HG03196 (cell line): Measurements from ENCODE around the gene HDAC9.

Source experiments
- ATAC-seq: cut with Tn5 transposase; IDR thresholded peaks from one replicate; pipeline ENCODE4 v1.9.1; 2021; ENCODE audit not compliant: unreplicated experiment

Gene HDAC9

DNA sequence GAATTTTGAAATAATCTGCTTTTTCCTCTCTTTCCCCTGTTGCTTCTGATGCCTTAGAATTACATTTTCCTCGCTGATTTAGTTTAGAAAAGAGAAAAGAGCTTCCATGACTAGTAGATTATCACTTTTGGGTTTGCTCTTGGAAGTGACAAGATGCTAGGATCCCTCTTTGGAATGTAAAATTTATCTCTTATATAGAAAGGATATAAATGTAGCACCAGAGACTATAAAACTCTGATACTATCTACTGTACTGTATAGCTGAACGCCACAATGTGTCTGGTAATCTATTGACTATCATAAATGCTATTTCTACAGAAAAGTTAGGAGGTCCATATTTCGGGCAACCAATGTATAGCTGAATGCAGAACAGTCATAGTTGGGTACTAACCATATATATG, 1.1 kb upstream of the HDAC9 start:
- ATAC-seq: no peak

DNA sequence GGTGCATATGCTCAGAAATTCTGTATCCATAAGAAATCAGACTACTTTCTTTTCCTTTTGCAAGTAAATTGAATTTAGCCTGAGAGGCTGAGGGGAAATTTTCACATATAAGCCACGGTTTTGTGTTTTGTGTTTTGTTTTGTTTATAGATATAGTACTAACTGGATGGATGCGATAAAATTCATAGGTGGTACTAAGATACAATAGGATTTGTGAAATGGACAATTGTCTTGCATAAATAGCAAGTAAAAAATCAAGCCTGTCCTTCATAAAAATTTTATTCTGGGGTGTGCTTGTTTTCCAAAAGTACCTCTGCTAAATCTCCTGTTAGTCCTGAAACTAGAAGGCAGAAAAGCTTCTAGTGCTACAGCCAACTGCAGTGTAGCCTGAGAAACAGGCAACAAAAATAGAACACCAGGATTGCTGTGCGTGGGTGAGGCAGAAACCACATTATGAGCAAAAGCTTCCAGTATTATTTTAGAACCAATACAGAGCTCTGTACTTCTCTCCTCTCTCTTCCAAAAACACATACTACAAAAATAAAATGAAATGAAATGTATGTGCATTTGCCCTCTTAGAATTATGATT, 634 bp upstream of the HDAC9 start:
- ATAC-seq: peak; percentile 32

DNA sequence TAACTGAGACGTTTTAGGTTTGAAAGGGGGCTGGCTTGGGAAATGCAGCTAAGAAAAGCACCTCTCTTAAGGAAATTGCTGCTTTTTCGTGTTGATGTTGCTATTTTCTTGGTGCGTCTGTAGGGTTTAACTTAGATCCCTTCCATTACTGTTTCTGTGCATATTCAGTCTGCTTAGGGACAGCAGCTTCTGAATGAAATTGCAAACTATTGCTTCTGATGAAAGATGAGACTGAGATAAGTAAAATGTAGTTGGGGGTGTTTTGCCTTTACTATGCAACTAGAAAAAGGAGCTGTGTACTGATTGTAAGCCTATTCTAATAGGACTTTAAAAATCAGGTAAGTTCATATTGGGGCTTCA, 772 bp downstream of the HDAC9 start:
- ATAC-seq: peak; percentile 11

DNA sequence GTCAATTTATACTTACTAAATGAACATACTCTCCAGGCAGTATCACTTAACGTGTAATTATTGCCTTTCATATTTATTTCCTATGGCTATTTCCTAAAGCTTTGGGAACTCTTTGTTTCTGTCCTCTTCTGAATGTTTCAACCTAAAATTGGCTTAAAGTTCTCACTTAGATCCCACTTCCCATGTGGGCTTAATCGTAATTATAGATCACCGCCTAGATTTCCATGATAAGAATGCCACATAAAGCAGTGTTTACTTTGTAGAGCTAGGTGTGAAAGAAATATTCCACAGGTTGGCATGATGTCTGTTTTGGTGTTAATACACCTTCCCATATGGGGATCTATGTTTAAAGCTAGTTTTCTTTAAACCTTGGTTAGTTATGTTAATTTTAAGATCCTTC, 1.5 kb downstream of the HDAC9 start:
- no peak for ATAC-seq

DNA sequence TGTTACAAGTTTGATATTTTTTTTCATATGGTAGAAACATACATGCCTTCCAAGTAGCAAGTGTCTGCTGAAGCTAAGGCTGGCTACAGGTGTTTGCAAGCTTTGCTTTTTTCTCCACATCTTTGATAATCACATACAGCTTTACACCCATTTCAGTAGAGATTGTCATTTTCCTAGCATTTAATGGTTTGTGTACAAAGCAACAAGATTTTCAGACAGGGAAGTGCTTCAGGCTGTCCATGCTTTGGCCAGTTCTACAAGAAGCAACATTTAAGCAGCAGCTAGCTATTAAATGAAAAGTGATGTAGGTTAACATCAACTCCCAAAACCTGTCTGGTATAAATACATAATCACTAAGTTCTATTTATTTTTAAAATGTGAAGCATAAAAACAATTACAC, 2.3 kb downstream of the HDAC9 start:
- ATAC-seq: no peak

DNA sequence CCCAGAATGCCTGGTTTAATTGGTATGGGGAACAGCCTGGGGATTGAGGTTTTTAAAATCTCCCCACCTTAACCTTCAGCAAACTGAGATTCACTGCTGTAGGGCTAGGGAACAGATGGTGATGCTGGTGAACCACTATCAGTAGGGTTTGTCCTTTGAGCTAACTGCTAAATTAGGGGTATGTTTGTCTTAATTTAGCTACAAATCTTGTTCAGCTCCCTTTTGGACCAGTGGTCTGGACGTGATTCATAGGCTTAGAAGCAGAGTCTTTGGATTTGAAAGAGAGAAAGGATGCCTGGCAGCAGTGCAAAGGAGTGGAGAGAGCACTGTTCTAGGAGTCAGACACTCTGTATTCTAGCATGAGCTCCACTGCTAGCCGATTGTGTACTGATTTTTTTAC, 2.8 kb downstream of the HDAC9 start:
- ATAC-seq: no peak

DNA sequence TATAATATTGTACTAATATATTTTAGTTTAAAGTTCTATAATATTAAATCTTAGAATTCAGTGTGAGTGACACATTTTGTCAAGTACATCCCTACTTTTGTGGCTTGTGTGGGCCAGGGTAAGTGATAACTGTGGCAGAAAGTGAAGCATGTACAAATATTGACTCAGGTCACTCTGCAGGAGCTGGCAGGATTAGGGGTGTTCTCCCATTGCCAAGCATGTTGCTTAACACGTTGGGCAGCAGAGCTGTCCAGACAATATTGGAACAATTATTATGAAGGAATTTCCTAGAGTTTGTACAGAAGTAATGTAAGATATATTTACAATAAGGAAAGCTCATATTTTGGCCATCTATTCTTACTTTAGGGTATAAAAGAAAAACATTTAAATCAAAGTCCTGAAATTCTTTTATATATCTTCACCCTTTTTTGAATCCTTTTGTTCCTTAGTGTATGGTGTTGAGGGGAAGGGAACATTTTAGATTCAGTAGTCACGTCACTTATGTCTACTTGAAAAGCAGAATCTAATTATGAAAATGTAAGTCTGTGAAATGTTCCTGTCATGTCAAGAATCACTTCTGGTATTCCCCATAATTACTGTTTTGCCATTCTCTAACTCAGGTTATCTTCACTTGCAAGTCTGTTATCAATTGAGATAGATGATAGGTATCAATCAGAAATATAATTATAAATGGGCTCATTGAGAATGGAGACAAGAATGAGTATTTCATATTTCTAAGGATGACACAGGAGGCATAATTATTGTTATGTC, 4.0 kb downstream of the HDAC9 start:
- ATAC-seq: no peak

DNA sequence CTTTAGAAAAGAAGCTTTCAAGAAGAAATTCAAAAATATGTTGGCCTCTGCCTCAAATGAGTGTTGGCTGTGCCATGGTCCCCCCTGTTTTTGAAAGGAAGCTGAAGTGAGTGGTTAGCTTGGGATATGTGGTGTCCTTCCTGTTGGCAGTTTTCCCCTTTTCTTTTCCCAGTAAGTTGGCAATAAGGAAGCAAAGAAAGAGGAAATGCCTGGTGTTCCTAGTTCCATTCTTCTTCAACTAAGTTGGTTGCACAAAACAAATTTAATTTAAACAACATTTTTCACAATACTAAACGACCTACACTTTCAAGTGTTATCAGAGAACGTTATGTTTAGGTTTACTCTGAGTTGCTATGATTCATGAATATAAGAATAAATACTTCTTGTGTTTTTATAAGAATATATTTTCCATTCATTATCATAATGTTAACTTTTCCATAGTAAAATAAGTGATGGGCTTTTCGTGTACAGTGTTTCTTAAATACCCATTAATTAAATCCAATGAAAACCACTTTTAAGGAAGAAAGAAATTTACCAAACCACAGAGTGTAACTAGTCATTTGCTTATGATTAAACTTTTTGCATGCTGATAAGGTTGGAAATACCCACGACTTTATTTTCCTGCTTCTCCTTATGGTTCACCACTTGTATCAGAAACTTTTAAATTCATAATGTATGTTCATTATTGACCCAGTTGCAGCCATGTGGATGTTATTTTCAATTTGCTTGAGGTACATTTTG, 7.7 kb downstream of the HDAC9 start:
- no peak for ATAC-seq

DNA sequence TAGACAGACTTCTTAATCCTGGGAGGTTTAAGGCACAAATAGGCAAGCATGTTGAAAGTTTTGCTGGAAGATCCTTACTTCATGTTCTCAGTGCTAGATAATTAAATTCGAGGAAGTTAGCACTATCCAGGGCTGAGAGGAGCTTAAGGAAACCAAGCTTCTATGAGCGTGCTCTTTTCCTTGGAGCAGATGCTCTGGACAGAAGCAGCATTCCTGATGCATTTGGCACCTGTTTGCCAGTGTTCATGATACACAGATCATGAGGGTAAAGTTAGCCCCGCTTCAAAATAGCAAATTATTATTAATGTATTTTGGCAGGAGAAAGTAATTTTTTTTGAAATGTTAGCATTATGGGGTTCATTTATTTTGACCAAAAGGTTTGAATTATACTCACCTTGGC, 9.4 kb downstream of the HDAC9 start:
- ATAC-seq: no peak

DNA sequence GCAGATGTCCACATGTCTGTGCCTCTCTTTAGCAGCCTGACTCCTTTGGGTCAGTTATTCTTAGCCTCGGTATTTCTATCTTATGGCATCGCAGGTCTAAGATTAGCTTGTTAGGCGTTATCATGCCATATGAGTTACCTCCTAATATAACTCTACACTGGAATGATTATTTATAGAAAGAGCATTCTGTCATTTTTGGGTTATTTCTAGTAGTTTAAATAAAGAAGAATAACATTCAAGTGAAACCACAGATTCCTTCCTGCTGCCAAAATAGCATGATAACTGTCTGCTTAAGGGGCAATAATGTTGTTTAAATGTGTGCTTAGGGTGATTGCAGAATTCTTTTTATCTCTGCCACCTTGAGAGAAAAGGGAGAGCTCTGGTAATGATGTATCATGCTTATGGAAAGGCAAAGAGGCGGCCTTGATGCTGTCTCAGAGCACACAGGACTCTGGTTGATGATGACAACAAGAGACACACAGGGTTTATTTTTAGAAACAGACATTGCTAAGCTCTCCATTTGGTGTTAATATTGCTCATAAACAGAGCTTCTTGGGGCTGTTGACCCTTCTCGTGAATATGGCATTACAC, 10.4 kb downstream of the HDAC9 start:
- peak; percentile 45 for ATAC-seq

DNA sequence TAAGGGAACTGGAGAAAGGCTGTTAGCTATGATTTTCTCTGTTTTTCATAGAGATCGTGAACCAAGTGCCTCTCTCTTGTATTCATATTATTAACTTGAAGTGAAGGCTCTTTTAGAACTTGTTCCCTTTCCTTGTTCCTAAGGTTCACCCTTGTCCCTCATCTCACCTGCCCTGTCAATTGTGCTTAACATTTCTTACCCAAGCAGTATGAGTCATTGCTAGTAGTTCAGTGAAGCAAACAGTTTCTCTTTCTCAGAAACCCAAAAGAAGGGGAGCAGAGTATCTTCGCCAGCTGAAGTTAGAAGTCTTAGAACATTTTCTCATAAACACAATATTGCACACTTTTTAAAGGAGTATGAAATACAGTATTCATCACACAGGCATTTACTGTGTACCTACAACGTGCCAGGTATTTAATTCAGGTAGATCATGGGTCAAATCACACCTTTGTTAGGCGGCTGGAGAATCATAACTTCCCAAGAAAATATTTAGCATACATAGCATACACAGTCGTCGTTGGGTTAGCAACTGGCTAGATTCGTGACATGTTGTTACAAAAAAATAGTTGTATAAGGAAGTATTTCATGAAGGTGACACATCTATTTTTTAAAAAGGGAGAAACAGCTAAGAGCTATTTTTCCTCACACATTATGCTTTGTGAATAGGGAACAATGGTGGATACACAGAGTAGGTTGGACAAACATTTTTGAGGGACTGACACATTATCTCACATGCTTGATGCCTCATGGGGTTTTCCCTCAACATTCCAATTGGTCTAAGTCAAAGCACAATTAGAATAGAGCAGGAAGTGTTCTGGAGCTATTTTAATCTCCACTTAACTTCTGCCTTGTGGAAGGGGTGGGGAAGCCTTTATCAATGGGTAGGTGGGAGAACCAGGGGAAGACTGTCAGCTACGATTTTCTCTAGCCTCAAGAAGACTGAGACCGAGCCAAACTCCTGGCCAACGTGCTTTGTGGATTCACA, 13.2 kb downstream of the HDAC9 start:
- ATAC-seq: peak; percentile 89

DNA sequence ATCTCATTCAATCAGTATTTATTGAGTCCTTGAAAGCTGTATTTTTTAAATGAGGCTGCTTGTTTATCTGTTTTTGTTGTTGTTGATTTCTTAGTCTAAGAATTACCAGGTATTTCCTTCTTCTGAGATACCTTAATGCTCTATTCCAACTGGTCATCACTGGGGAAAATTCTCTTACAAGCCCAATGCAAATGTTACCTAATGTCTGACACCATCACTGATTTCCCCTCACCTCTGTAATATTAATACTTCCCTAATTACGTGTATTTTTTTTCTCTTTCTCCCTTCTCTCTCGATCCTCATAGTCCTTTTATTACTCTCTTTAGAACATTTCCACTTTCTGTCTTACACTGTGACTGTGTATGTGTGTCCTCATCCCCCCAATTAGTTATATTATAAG, 13.9 kb downstream of the HDAC9 start:
- no peak for ATAC-seq

DNA sequence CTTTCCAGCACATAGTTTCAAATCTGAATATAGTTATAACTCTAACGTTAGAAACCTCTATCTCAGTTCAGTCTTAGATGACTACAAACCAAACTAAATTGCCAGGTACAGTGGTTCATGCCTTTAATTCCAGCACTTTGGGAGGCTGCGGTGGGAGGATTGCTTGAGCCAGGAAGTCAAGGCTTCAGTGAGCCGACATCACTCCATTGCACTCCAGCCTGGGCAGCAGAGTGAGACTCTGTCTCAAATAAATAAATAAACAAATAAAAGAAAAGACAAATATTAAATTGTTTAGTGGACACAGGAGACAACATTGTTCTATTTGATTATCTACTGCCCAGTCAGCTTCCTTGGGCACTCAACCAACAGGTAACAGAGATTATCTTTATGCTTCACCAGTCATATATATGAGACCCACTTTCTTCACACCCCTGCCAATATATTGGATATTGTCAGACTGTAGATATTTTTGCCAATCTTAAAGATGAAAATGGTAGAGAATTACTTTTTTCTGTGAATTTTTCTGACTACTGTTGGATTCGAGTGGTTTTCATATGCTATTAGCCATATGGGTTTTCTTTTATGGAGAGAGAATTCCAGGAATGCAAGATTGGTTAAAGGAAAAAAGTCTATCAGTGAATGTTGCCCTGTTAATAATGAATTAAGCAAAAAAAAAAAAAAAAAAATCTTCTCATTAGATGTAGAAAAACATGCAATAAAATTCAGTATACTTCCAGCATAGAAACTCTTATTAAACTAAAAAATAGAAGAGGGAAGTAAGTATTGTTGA, 16.0 kb downstream of the HDAC9 start:
- ATAC-seq: no peak

DNA sequence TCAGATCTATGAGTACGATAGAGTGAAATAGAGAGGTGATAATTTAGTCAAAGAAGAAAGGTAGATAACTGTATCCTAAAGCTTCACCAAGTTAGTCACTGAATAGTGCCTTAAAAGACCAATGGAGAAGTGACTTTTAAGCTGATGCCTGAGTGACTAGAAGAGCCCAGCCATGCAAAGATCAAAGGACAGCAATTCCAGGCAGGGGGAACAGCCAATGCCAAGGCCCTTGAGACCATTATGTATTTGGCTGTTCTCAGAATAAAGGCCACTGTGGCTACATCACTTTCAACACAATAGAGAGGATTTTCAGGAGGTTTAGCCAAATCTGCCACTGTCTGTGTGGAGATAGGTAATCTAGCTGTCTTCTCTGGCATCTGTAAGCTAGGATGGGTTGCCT, 17.8 kb downstream of the HDAC9 start:
- ATAC-seq: no peak

DNA sequence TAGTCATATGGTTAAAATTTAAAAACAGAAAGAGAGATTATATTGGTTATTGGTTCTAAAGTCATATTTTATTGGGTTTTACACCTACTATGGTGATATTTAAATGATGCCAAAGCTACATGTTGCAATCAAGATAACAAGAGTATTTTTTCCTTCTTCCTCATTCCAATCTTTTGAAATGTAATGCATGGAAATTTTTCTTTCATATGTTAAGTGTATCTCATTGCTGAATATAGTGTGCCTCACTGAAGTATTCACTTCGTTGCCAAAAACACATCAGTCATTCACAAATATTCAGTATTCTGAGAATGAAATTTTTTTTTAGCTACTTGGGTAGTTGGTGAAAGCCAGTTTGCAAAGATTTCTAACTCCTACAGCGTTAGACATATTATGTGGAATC, 19.5 kb downstream of the HDAC9 start:
- no peak for ATAC-seq

DNA sequence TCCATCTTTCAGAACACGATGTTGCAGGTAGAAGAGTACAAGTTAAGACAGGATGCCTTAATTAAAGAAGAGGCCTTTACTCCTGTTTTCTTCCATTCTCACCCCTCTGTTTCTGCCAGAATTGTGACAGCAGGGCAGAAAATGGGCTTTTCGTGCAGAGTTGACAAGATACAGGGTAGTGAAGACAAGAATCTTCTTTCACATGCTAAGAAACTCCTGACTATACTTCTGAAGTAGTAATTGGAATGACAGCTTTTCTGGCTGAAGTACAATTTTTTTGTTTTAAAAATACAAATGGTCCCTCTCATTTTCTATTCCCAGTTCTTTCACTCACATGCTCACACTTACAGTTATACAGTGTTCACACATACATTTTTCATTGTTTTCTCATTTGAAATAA, 22.1 kb downstream of the HDAC9 start:
- ATAC-seq: no peak

DNA sequence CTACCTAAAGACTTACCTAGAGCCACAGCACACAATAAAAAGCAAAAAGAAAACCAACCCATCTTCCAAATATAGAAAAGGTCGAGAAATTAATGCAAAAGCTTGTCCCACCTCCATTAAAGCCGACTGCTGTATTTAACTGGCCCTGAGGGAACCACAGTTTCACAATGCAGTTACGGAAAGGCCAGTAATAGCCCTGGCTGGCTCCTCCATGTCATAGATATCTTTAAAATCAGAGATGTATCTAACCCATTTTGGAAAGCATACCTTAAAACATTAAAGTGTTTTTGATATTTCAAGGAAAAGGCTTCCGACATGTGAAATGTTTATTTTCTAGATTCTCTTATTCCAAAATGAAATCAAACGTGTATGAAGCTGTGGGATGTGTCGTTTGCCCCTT, 23.0 kb downstream of the HDAC9 start:
- no peak for ATAC-seq

DNA sequence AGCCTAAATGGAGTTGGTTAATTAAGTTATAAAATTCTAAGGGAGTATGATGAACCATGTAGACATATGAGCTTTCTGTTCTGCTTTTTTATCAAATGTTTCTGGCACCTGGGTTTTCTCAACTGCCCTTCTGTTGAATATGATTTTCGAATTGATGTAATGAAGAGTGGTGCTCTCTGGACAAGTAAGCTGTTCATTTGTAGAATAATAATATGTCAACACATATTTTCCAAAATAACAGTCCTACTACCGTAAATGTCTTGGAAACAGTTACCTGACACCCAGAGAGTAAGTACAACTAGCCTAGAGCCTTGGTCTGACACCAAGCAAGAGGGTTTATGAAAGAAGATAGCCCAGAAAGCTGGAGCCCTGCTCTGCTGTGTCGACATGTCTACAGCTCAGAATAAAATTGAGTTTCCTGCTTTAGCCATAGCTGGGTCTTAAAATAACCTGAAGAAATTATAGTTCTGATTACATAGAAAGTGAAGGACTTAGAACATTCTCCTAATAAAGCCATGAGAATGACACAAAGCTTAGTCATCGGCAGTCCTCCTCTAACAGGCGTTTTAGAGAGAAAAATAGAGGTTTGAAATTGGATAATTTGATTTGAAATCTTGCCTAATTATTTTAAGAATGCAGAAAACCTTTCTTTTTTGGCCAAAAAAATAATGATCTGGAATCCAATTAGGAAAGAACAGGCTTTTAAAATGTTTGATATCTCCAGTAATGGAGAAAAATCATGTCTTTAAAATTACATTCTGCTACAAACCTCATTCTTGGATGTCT, 25.1 kb downstream of the HDAC9 start:
- peak; percentile 51 for ATAC-seq

DNA sequence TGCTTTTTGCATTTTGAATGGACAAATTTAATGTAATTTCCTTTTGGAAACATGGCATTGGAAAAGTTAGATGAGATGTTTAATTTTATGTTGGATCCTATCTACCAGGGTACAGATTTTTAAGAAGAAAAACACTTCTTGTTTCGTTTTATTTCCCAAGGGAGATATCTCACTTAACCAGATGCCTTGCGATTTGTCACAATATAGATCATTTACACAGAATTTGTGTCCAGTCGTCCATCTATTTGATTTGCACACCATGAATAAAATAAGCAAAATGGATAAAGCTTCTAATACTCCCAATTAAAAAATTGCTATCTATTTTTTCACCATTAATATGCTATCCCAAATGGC, 25.7 kb downstream of the HDAC9 start:
- no peak for ATAC-seq
